ENCODE data around the gene IYD. TPM values are rescaled to one million over a fixed set of nuclear protein-coding genes. Genes with fewer than 3 reads are reported as not detected.

The IYD gene
- polyA plus RNA-seq, 1 experiment: not detected

DNA sequence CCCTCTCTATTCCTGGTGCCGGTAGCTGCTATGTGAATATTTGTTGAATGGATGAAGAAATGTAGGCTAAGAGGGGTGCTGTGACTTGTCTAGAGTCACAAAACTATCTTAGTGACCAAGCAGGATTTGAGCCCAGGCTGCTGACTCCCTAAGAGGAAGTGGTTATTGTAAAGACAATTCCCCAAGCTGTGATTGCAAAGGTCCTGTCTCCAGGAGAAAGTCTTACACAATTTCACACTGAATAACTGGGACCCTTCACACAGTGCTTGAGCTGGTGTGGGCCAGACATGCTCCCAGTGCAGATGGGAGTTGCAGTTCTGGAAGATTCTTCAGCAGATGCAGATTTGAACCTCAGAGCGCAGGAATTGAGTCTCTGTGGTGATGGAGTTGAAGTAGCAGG is 38.1 kb downstream of the IYD start:
- CTCF ChIA-PET: interaction anchor here (0.9 to 5.2 kb wide), 2 partner anchors 12 kb away, joined by 3 to 32 read pairs; no protein-coding TSS in a partner anchor
- no peaks in the 10 kb centered on the region for H3K9me3 ChIP-seq (ENCODE audit: control insufficient read depth, insufficient read depth, low read length)
- H3K4me3 ChIP-seq (ENCODE audit: low read depth, low read length): no peak overlapping the region
- TF ChIP-seq, protein P1, sequence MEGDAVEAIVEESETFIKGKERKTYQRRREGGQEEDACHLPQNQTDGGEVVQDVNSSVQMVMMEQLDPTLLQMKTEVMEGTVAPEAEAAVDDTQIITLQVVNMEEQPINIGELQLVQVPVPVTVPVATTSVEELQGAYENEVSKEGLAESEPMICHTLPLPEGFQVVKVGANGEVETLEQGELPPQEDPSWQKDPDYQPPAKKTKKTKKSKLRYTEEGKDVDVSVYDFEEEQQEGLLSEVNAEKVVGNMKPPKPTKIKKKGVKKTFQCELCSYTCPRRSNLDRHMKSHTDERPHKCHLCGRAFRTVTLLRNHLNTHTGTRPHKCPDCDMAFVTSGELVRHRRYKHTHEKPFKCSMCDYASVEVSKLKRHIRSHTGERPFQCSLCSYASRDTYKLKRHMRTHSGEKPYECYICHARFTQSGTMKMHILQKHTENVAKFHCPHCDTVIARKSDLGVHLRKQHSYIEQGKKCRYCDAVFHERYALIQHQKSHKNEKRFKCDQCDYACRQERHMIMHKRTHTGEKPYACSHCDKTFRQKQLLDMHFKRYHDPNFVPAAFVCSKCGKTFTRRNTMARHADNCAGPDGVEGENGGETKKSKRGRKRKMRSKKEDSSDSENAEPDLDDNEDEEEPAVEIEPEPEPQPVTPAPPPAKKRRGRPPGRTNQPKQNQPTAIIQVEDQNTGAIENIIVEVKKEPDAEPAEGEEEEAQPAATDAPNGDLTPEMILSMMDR (IDR thresholded peaks at IDR 0.05; ENCODE audit: low read depth, low read length): no peak
- H3K27me3 ChIP-seq (ENCODE audit: control insufficient read depth, insufficient read depth, low read length): no peaks in the 10 kb centered on the region
- POLR2A ChIA-PET: no interaction called here
- H3K27ac ChIP-seq (ENCODE audit: low read depth, low read length): no peak overlapping the region
- DNase-seq (ENCODE audit: low read depth, low spot score): no peak

DNA sequence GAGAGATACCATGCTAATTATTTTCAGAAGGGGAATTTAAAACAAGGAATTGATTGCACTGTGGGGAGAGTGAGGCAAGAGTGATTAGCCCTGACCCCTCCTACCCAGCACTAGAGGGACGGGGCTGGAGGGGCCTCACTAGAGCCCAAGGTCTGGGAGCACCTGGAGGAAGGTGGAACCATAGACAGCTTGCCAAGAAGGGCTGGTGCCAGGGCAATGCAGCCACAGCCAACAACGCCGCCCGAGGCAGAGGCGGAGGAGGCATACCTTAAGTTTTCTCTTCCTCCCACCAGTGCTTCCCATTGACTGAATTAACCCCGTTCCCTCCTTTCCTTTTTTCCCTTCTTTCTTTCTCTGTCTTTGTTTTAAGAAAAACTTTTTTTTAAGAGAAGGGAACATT is 40.0 kb downstream of the IYD start:
- no peak overlapping the region for H3K4me3 ChIP-seq (ENCODE audit: low read depth, low read length)
- no peak overlapping the region for H3K27ac ChIP-seq (ENCODE audit: low read depth, low read length)
- CTCF ChIA-PET: interaction anchor here (1.7 to 5.2 kb wide), 2 partner anchors 9 to 14 kb away, joined by 11 to 32 read pairs; no protein-coding TSS in a partner anchor
- TF ChIP-seq, protein P1 (IDR thresholded peaks at IDR 0.05; ENCODE audit: low read depth, low read length): no peak
- DNase-seq (ENCODE audit: low read depth, low spot score): no peak
- no peaks in the 10 kb centered on the region for H3K9me3 ChIP-seq (ENCODE audit: control insufficient read depth, insufficient read depth, low read length)
- POLR2A ChIA-PET: no interaction called here
- no peaks in the 10 kb centered on the region for H3K27me3 ChIP-seq (ENCODE audit: control insufficient read depth, insufficient read depth, low read length)

DNA sequence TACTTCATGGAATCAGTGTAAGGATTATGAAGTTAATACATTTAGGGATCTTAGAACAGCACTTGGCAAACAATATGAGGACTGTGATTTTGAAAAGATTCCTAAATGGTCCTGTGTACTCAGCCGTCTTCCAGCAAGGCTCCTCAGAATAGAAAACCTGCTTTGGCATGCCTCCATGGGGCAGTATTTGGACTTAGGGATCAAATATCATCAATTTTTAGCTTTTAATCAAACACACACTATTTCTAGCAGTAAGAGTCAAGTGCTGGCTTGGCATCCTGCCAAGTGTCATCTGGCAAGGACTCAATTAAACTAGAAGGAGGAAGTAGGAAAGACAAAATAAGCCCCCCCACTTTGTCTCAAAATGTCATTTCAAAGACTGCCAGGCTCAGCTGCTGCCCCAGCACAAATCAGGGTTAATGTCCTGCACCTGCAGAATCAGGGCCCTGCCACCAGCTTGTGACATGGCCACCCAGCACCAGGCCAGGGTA is 40.8 kb downstream of the IYD start:
- no peak overlapping the region for H3K27ac ChIP-seq (ENCODE audit: low read depth, low read length)
- ChIA-PET CTCF (interaction anchor here (5.2 kb wide), 1 partner anchor 14 kb away, joined by 32 read pairs; no protein-coding TSS in a partner anchor), POLR2A (no interaction called here)
- no peaks in the 10 kb centered on the region for H3K9me3 ChIP-seq (ENCODE audit: control insufficient read depth, insufficient read depth, low read length)
- no peak for DNase-seq (ENCODE audit: low read depth, low spot score)
- no peak overlapping the region for H3K4me3 ChIP-seq (ENCODE audit: low read depth, low read length)
- H3K27me3 ChIP-seq (ENCODE audit: control insufficient read depth, insufficient read depth, low read length): no peaks in the 10 kb centered on the region
- TF ChIP-seq, protein P1 (IDR thresholded peaks at IDR 0.05; ENCODE audit: low read depth, low read length): no peak

DNA sequence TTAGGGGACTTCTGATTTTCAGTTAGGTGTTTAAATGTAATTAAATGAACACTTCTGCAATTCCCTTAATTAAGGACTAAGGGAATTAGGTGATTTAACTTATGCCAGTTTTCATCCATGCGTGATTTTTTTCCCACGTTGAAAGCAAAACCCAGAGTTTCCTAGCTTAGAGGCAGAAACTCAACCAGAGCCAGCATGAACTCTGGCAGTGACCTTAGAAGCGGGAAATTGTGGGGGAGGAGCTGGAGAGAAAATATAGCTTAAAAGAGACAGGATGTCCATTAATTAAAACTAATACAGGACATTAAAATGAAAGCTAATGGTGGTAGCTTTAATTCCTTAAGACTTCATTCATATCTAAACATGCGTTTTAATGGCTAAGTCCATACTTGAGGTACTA is 41.6 kb downstream of the IYD start:
- no peak overlapping the region for H3K4me3 ChIP-seq (ENCODE audit: low read depth, low read length)
- DNase-seq (ENCODE audit: low read depth, low spot score): no peak
- H3K27me3 ChIP-seq (ENCODE audit: control insufficient read depth, insufficient read depth, low read length): no peaks in the 10 kb centered on the region
- TF ChIP-seq, protein P1 (IDR thresholded peaks at IDR 0.05; ENCODE audit: low read depth, low read length): no peak
- no peaks in the 10 kb centered on the region for H3K9me3 ChIP-seq (ENCODE audit: control insufficient read depth, insufficient read depth, low read length)
- H3K27ac ChIP-seq (ENCODE audit: low read depth, low read length): no peak overlapping the region
- ChIA-PET POLR2A (no interaction called here), CTCF (interaction anchor here (1.2 to 5.2 kb wide), 3 partner anchors 8 to 405 kb away, joined by 4 to 32 read pairs (median 6); no protein-coding TSS in a partner anchor)

DNA sequence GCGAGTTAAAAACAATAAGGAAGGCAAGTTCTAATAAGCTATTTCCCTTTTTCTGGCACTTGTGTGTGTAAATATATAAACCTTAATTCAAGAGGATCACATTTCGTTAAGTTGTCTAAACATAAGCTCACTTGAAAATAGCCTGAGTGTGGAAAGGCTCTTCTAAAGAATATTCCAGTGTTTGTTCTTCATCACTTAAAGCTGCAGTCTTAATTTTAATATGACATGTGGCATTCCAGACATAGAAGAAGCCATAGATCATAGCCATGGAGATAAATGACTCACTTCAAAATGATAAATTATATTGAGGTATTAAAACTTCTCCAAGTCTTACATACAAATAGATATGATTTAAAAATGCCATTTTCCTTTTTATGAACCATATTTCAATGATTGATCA is 42.1 kb downstream of the IYD start:
- TF ChIP-seq, protein P1 (IDR thresholded peaks at IDR 0.05; ENCODE audit: low read depth, low read length): no peak
- POLR2A ChIA-PET: no interaction called here
- CTCF ChIA-PET: interaction anchor here (1.2 to 5.2 kb wide), 3 partner anchors 8 to 404 kb away, joined by 4 to 32 read pairs (median 6); no protein-coding TSS in a partner anchor

More for the DNA sequence above, 42.1 kb downstream of the IYD start:
- no peaks in the 10 kb centered on the region for H3K9me3 ChIP-seq (ENCODE audit: control insufficient read depth, insufficient read depth, low read length)
- no peak overlapping the region for H3K4me3 ChIP-seq (ENCODE audit: low read depth, low read length)
- no peak for DNase-seq (ENCODE audit: low read depth, low spot score)
- H3K27ac ChIP-seq (ENCODE audit: low read depth, low read length): no peak overlapping the region
- no peaks in the 10 kb centered on the region for H3K27me3 ChIP-seq (ENCODE audit: control insufficient read depth, insufficient read depth, low read length)

Measured in AG04450 (cell line).